IPS-NIHi11 (cell line): ENCODE measurements around the gene UGT1A4.
A peak's percentile ranks its signal among the peaks of the same experiment; 100 is the strongest.

ENCODE experiments used
- DNase-seq: peaks from one replicate; pipeline ENCODE4 v3.0.0; 2012; ENCODE audit warnings: mixed read lengths, low spot score

UGT1A4 gene

GRCh38 chr2:233718552-233718951 lies at the start of gene UGT1A4:
Gene UGT1A4, plus strand, starts transcription at chr2:233718736. Its CDS starts 85 bp downstream, at chr2:233718821.
- DNase-seq, result no peak

DNA sequence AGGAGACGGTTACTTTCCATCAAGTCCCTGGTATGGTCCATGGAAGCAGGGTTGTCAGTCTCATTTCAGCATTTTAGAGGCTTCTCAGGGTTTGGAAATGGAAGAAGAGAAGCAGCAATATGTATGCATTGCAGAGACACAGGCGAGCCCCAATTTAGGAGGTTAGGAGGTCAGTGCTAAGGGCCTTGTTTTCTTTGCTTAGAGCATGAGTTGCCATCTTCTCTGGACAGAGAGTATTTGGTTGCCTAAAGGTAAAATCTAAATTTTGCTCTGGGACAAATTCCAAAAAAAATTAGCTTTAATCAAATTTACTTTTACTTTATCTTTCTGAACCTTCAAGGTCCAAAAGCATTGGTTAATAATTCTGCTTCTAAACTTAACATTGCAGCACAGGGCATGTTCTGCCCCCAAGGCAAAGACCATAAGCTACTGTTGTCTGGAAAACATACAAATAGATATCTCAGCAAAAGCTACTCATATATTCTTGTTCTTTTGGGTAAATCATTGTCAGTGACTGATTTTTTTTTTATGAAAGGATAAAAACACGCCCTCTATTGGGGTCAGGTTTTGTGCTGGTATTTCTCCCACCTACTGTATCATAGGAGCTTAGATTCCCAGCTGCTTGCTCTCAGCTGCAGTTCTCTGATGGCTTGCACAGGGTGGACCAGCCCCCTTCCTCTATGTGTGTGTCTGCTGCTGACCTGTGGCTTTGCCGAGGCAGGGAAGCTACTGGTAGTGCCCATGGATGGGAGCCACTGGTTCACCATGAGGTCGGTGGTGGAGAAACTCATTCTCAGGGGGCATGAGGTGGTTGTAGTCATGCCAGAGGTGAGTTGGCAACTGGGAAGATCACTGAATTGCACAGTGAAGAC lies 47.0 kb upstream of the UGT1A4 start, which contains the start of gene UGT1A9:
Gene UGT1A9, plus strand, starts transcription at position 609 of the 872 bp plus-strand sequence. Its CDS starts 37 bp downstream, at position 646.
- DNase-seq, result no peak

DNA sequence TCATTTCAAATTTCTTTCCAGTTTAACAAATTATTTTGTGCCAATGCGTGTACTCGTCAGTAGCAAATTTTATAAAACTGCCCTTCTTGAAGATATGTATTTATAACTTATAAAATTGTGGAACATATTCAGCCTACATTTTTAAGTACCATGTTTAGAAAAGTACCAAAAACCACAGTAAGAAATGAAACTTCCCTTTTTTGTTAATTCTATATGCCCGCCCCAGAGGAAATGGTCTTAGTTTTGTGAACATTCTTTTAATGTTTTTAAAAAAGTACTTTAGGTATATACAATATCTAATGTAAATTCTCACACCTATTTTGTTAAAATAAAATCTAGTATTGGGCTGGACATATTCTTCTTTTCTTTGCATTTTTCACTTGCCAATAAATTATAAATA lies 45.6 kb upstream of the UGT1A4 start:
- DNase-seq, result no peak

DNA sequence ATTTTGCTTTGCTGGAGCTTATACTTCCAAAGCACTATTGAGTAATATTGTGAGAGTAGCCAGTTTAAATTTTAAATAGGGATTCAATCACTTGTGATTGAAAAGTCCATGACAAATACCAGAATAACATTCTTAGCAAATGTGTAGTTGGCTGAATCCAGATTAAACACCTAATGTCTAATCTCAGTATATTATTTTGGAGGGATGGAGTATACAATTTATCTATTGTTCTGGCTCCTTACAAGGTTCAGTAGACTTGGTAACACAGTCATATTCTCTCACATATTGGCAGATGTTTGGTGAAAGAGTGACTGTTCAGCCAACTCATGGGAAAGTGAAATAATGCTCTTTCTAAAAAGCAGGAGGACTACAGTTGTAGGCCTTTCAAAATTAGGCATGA lies 44.6 kb upstream of the UGT1A4 start:
- DNase-seq, result no peak

GRCh38 chr2:233674314-233674713 lies 44.2 kb upstream of the UGT1A4 start:
- DNase-seq, result no peak

DNA sequence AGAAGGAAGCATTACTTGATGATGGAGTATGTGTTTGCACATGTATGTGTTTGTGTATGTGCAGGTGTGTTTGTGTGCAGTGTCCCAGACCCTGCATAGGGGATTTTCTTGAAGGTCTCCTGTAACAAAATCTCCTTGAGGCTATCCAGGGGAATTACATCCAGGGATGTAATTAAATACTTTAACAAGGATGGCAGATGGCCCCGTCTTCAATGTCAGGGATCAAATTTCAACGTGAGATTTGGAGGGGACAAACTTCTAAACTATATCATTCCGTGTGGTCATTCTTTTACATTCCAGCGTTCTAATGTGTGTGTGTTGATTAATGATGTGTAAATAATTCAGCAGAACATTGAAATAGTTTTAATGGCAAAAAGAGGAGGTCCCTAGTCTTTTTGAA lies 43.5 kb upstream of the UGT1A4 start:
- peak; percentile 19 for DNase-seq

DNA sequence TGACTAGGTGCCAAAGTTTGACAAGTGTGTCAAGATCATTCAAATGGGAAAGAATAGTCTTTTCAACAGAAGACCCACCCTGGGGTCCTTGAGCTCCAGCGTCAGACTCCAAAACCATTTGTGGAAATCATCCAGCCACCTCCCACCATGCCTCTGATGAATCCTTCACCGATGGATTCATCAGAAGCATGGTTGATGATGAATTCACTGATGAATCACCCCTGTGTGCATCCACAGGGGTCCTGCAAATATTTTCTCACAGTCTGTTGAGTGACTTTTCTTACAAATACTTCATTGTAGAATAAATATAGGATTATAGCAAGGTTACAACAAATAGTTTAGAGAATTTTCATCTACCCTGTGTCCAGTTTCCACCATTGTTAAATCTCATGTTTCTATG lies 42.5 kb upstream of the UGT1A4 start:
- DNase-seq, result no peak

GRCh38 chr2:233679196-233679595 lies 39.3 kb upstream of the UGT1A4 start:
- DNase-seq, result no peak

- no peak for DNase-seq
Observed at GRCh38 chr2:233680361-233681045, 38.0 kb upstream of the UGT1A4 start.

GRCh38 chr2:233681521-233682099 lies 36.9 kb upstream of the UGT1A4 start, which contains the start of gene UGT1A7:
Gene UGT1A7, plus strand, starts transcription at chr2:233681901. Its CDS starts 37 bp downstream, at chr2:233681938.
- no peak for DNase-seq

DNA sequence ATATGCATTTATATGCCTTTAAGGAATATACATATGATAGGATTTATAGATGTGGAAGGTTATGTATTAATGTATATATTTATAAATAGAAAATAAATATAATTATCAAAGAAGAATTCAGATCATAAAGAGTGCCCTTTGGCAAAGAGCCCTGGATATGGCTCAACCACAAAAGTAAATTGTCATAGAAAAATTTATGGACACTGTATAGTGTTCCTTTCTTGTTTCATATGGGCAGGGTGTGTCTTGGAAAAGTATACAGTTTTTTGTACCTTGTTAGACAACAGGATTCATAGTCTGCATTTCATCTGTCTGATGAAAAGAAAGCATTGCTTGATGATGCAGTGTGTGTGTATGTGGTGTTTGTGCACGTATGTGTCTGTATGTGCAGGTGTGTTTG lies 33.9 kb upstream of the UGT1A4 start:
- DNase-seq, result no peak

GRCh38 chr2:233686928-233687327 lies 31.6 kb upstream of the UGT1A4 start:
- DNase-seq, result no peak

- DNase-seq, result no peak
Observed at GRCh38 chr2:233688341-233688740, 30.2 kb upstream of the UGT1A4 start.

DNA sequence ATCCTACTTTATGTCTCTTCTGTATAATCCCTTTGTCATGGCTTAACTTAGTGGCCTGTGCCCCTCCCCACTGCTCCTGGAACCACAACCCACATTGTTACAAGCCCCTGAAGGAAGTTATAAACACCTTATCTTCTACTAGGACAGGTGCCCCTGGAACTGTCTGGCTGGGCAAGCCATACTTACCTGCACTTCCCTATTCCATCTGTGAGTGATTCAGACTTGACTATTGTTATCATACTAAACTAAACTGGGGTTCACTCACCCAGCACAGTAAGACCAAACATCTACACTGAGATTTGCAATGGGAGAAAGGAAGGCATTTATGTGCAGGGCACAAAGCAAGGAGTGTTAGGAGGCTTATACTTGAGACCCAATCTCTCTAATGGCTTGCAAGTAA lies 29.5 kb upstream of the UGT1A4 start:
- DNase-seq, result no peak

- DNase-seq, result no peak
Observed at GRCh38 chr2:233689501-233689900, 29.0 kb upstream of the UGT1A4 start.

- DNase-seq, result no peak
Observed at GRCh38 chr2:233690444-233690843, 28.1 kb upstream of the UGT1A4 start.

- DNase-seq, result no peak
Observed at GRCh38 chr2:233691443-233692433, 26.8 kb upstream of the UGT1A4 start.

DNA sequence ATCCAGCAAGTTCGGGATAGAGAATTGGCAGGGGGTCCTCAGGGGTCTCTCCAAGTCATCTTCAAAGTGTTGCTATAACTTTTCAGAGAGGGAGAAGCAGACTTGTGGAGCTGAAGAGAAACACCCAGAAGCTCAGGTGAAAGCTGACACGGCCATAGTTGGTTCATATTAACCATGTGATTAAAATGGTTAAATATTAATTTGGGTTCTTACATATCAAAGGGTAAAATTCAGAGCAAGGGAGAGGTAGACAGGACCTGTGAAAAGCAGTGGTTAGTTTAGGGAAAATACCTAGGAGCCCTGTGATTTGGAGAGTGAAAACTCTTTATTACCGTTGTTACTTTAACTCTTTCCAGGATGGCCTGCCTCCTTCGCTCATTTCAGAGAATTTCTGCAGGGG lies 25.9 kb upstream of the UGT1A4 start, which contains the start of gene UGT1A6:
Gene UGT1A6, plus strand, starts transcription at position 243 of the 400 bp plus-strand sequence. Its CDS starts 115 bp downstream, at position 358.
- DNase-seq, result no peak

GRCh38 chr2:233693963-233694362 lies 24.6 kb upstream of the UGT1A4 start:
- DNase-seq, result no peak

GRCh38 chr2:233698740-233699139 lies 19.8 kb upstream of the UGT1A4 start:
- no peak for DNase-seq

GRCh38 chr2:233699424-233700027 lies 19.0 kb upstream of the UGT1A4 start:
- DNase-seq, result no peak
